Stimulated activated CD8-positive, alpha-beta memory T cell treated with anti-CD3 and anti-CD28 coated beads, Interleukin-12 subunit alpha, Interleukin-12 subunit beta, amount 100 ng/mL, for 24 hours (primary cell): Measurements from ENCODE around the gene TSKU.
A peak's percentile ranks its signal among the peaks of the same experiment; 100 is the strongest.
"Not testable (repeated sequence)": the region's sequence is repeated elsewhere in the genome, so short reads cannot be mapped to it uniquely, and the experiment has no call there.

Experiments
- DNase-seq: peaks from one replicate; pipeline ENCODE4 v3.0.0-alpha.2; 2020; ENCODE audit errors: extremely low read depth

Gene TSKU

GRCh38 chr11:76788661-76789442 is 5.7 kb downstream of the TSKU start:
- DNase-seq: no peak

DNA sequence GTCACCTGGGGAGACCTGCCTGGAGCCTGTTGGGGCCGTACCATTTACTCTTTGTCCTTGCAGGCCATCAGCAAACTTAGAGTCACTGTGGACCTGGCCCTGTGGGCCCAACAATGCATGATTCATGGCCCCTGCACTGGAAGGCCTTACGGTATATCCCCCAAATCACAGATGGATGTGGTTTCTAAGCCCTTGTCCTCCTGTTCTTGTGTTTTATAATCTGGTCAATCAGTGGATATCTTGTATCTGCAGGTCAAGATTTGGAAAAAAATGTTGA is 6.2 kb downstream of the TSKU start:
- DNase-seq: no peak

GRCh38 chr11:76790251-76790650 is 7.1 kb downstream of the TSKU start:
- no peak for DNase-seq

- not testable (repeated sequence) for DNase-seq
These were observed 8.0 kb downstream of the TSKU start for GRCh38 chr11:76791002-76791770.

- no peak for DNase-seq
These were observed 8.7 kb downstream of the TSKU start for GRCh38 chr11:76791861-76792260.

- DNase-seq: no peak
These were observed 9.5 kb downstream of the TSKU start for GRCh38 chr11:76792505-76793264.

- no peak for DNase-seq
These were observed 10.5 kb downstream of the TSKU start for GRCh38 chr11:76793391-76794291.

- no peak for DNase-seq
These were observed 11.5 kb downstream of the TSKU start for GRCh38 chr11:76794371-76795289.

- no peak for DNase-seq
These were observed 12.3 kb downstream of the TSKU start for GRCh38 chr11:76795290-76795935.

- DNase-seq: no peak
These were observed 12.8 kb downstream of the TSKU start for GRCh38 chr11:76795936-76796441.

- no peak for DNase-seq
These were observed 13.5 kb downstream of the TSKU start for GRCh38 chr11:76796511-76797198.

DNA sequence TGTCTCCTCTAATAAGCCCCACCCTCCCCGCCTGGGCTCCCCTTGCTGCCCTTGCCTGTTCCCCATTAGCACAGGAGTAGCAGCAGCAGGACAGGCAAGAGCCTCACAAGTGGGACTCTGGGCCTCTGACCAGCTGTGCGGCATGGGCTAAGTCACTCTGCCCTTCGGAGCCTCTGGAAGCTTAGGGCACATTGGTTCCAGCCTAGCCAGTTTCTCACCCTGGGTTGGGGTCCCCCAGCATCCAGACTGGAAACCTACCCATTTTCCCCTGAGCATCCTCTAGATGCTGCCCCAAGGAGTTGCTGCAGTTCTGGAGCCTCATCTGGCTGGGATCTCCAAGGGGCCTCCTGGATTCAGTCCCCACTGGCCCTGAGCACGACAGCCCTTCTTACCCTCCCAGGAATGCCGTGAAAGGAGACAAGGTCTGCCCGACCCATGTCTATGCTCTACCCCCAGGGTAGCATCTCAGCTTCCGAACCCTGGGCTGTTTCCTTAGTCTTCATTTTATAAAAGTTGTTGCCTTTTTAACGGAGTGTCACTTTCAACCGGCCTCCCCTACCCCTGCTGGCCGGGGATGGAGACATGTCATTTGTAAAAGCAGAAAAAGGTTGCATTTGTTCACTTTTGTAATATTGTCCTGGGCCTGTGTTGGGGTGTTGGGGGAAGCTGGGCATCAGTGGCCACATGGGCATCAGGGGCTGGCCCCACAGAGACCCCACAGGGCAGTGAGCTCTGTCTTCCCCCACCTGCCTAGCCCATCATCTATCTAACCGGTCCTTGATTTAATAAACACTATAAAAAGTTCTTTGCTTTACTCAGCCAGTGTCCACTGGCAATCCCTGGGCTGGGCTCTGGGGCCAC is 14.4 kb downstream of the TSKU start:
- no peak for DNase-seq

- no peak for DNase-seq
These were observed 15.0 kb downstream of the TSKU start for GRCh38 chr11:76798202-76798581.

DNA sequence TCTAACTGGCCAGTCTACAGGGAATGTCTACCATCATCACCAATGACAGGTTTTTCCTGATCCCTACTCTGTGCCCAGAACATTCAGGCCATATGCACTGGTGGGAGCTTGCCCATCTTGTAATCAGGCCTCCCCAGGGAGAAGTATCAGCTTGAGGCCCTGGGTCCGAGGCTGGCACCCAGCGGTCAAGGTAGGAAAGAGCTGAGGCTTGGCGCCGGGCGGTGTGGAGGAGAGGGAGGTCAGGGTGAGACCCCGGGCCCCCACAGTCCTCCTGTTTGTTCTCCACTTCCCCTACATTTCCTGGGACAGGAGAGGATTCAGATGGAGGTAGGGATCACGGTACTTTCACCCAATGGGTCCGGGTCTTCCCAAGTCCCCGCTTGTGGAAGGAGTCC is 15.5 kb downstream of the TSKU start:
- DNase-seq: no peak

DNA sequence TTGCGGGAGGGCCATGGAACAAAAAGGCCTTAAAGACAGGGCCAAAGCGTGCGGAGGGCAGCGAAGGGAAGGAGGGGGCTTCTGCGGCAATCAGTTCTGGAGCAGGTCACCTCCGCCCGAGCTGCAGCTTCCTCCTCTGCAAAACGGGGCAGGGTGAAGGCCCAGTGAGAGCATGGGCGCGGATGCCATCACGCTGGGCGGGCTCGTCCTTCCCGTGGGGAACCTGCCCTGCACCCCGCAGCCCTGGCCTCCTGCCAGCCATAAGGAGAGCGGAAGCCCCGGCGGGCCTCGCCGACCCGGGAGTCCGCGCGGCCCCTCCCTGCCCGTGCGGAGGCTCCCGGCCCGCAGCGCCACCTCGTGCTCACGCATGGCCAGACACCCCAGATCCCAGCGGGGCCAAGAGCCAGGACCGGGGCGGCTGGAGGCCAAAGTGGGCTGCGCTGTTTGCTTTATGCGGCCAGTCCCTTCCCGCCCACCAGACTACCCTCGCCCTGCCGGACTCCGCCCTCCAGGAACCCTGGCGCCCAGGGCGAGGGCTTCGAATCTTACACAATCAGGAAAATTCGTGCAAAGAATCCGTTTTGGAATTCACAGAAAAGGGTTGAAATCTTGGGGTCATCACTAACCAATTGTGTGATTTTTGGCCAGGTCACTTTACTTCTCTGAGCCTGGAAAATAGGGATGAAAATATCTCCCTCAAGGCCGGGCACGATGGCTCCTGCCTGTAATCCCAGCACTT is 16.1 kb downstream of the TSKU start:
- peak; percentile 32 for DNase-seq

GRCh38 chr11:76800466-76801200 is 17.5 kb downstream of the TSKU start:
- DNase-seq: no peak

GRCh38 chr11:76801225-76801624 is 18.1 kb downstream of the TSKU start:
- no peak for DNase-seq
